GM10266 (cell line): ENCODE data around the gene TPSG1.

ENCODE experiments used
- DNase-seq: peaks from one replicate; pipeline ENCODE4 v3.0.0; 2012; ENCODE audit errors: extremely low spot score
- CTCF ChIP-seq: IDR thresholded peaks from 2 replicates; pipeline ENCODE4 v1.5.1; 2012; ENCODE audit warnings: mild to moderate bottlenecking, low read depth; ENCODE audit not compliant: control insufficient read depth, insufficient read depth; ENCODE audit errors: missing control alignments

The TPSG1 gene

GRCh38 chr16:1181404-1182315 lies 43.4 kb downstream of the TPSG1 start:
- DNase-seq = no peak

GRCh38 chr16:1180549-1181403 lies 44.3 kb downstream of the TPSG1 start:
- DNase-seq = no peak
- no peak for TF ChIP-seq CTCF

More at GRCh38 chr16:1181404-1182315, 43.4 kb downstream of the TPSG1 start:
- TF ChIP-seq CTCF = no peak

GRCh38 chr16:1178295-1178910 lies 46.7 kb downstream of the TPSG1 start:
- TF ChIP-seq CTCF = no peak
- no peak for DNase-seq

- TF ChIP-seq CTCF = no peak
- DNase-seq = no peak
Observed at GRCh38 chr16:1177750-1178149, 47.3 kb downstream of the TPSG1 start.

GRCh38 chr16:1177053-1177452 lies 48.0 kb downstream of the TPSG1 start:
- no peak for DNase-seq
- no peak for TF ChIP-seq CTCF

GRCh38 chr16:1176280-1176897 lies 48.7 kb downstream of the TPSG1 start:
- TF ChIP-seq CTCF = no peak
- no peak for DNase-seq
